Smooth muscle cell (in vitro differentiated cells): ENCODE results near the gene SYNGAP1. TPM values are rescaled to one million over a fixed set of nuclear protein-coding genes. Genes with fewer than 3 reads are reported as not detected.

Experiments
- DNase-seq: peaks from one replicate; lab custom pipeline; 2025; ENCODE audit not compliant: unreplicated experiment; lab: John Stamatoyannopoulos, UW
- H2AFZ ChIP-seq: fragments of 200-600 bp; sonication (generic); 2 replicates; pipeline ENCODE4 v1.6.0; 2016; ENCODE audit warnings: antibody characterized with exemption, low read depth, mild to moderate bottlenecking
- H3F3A ChIP-seq: fragments of 200-600 bp; sonication (generic); 2 replicates; pipeline ENCODE4 v1.6.0; 2017; ENCODE audit warnings: antibody characterized with exemption, low read depth
- H3K27ac ChIP-seq: fragments of 200-600 bp; sonication (generic); 2 replicates; pipeline ENCODE4 v1.5.1; 2016; ENCODE audit warnings: low read depth, mild to moderate bottlenecking
- H3K27me3 ChIP-seq: fragments of 200-600 bp; sonication (generic); 2 replicates; pipeline ENCODE4 v1.6.1; 2016; ENCODE audit warnings: low read depth, mild to moderate bottlenecking
- H3K36me3 ChIP-seq: fragments of 200-600 bp; sonication (generic); 2 replicates; pipeline ENCODE4 v1.5.1; 2016; ENCODE audit warnings: low read depth
- H3K4me1 ChIP-seq: fragments of 200-600 bp; sonication (generic); 2 replicates; pipeline ENCODE4 v1.5.1; 2016; ENCODE audit warnings: low read depth
- H3K4me2 ChIP-seq: fragments of 200-600 bp; sonication (generic); 2 replicates; pipeline ENCODE4 v1.6.0; 2016; ENCODE audit warnings: mild to moderate bottlenecking
- H3K4me3 ChIP-seq: fragments of 200-600 bp; sonication (generic); 2 replicates; pipeline ENCODE4 v1.5.1; 2016; ENCODE audit warnings: mild to moderate bottlenecking
- H3K79me2 ChIP-seq: fragments of 200-600 bp; sonication (generic); 2 replicates; pipeline ENCODE4 v1.6.0; 2016; ENCODE audit warnings: low read depth, mild to moderate bottlenecking
- H3K9ac ChIP-seq: fragments of 200-600 bp; sonication (generic); 2 replicates; pipeline ENCODE4 v1.6.0; 2016; ENCODE audit warnings: low read depth
- H3K9me3 ChIP-seq: fragments of 200-600 bp; sonication (generic); replicated peaks from 2 replicates; pipeline ENCODE4 v1.5.1; 2016; ENCODE audit warnings: low read depth
- H4K20me1 ChIP-seq: fragments of 200-600 bp; sonication (generic); 2 replicates; pipeline ENCODE4 v1.6.0; 2016; ENCODE audit warnings: low read depth
- CTCF ChIP-seq: fragments of 200-600 bp; sonication (generic); IDR thresholded peaks from 2 replicates; pipeline ENCODE4 v1.5.1; 2017; ENCODE audit warnings: borderline replicate concordance, mild to moderate bottlenecking, antibody characterized with exemption; ENCODE audit not compliant: insufficient read depth, poor library complexity, severe bottlenecking
- WGBS: methylation state at CpG from one replicate; pipeline ENCODE4 v1.1.7; 2016; ENCODE audit warnings: low lambda C conversion rate; 5-methylcytosine and 5-hydroxymethylcytosine counted together
- polyA plus RNA-seq: library from polyadenylated mRNA; unstranded; fragments of >200 nt; fragmentation: Nextera tagmentation; extraction: Ambion mirVana; gene quantifications from 2 replicates; pipeline ENCODE4 v1.2.1, GENCODE V29; 2016
- total RNA-seq: library from RNA; depleted of rRNA; stranded (reverse); fragments of >200 nt; gene quantifications from 2 replicates; pipeline ENCODE4 v1.2.3, GENCODE V29; 2014

Gene SYNGAP1
- total and polyA plus RNA-seq, 2 experiments from 2014 or later: 1.9 to 10.4 TPM

GRCh38 chr6:33488339-33488738 lies 68.5 kb downstream of the SYNGAP1 start:
- no peak overlapping the region for H2AFZ ChIP-seq
- DNase-seq: no peak
- H3K27ac ChIP-seq: no peak overlapping the region
- H3K4me2 ChIP-seq: no peak overlapping the region
- H3K36me3 ChIP-seq: no peaks in the 10 kb centered on the region
- H3K9ac ChIP-seq: no peak overlapping the region
- WGBS: 88% methylated on average over 7 of the region's 7 CpGs
- TF ChIP-seq CTCF: no peak
- no peak overlapping the region for H3K4me3 ChIP-seq
- H3K9me3 ChIP-seq: no peaks in the 10 kb centered on the region
- H3F3A ChIP-seq: no peaks in the 10 kb centered on the region
- H3K79me2 ChIP-seq: no peaks in the 10 kb centered on the region
- peaks cover 5% of the 10 kb centered on the region for H3K27me3 ChIP-seq
- no peaks in the 10 kb centered on the region for H3K4me1 ChIP-seq
- no peaks in the 10 kb centered on the region for H4K20me1 ChIP-seq

- H3F3A ChIP-seq: no peaks in the 10 kb centered on the region
- H4K20me1 ChIP-seq: no peaks in the 10 kb centered on the region
- no peak for TF ChIP-seq CTCF
- no peak overlapping the region for H2AFZ ChIP-seq
- H3K27ac ChIP-seq: no peak overlapping the region
- H3K36me3 ChIP-seq: no peaks in the 10 kb centered on the region
- H3K4me3 ChIP-seq: no peak overlapping the region
- WGBS: 78% methylated on average over 3 of the region's 3 CpGs
- H3K79me2 ChIP-seq: no peaks in the 10 kb centered on the region
- no peak for DNase-seq
- H3K27me3 ChIP-seq: peaks cover 5% of the 10 kb centered on the region
- H3K9me3 ChIP-seq: no peaks in the 10 kb centered on the region
- no peak overlapping the region for H3K4me2 ChIP-seq
- H3K9ac ChIP-seq: no peak overlapping the region
- H3K4me1 ChIP-seq: no peaks in the 10 kb centered on the region
Measured at GRCh38 chr6:33490198-33490597, 70.3 kb downstream of the SYNGAP1 start.

GRCh38 chr6:33490621-33491020 lies 70.8 kb downstream of the SYNGAP1 start:
- H3K27ac ChIP-seq: no peak overlapping the region

More at GRCh38 chr6:33490621-33491020, 70.8 kb downstream of the SYNGAP1 start:
- H4K20me1 ChIP-seq: no peaks in the 10 kb centered on the region
- WGBS: 92% methylated on average over 5 of the region's 6 CpGs
- H3K79me2 ChIP-seq: no peaks in the 10 kb centered on the region
- no peaks in the 10 kb centered on the region for H3K9me3 ChIP-seq
- no peak overlapping the region for H3K4me3 ChIP-seq
- no peak overlapping the region for H3K9ac ChIP-seq
- no peaks in the 10 kb centered on the region for H3K4me1 ChIP-seq
- no peak overlapping the region for H2AFZ ChIP-seq
- DNase-seq: no peak
- no peak for TF ChIP-seq CTCF
- H3F3A ChIP-seq: no peaks in the 10 kb centered on the region
- H3K4me2 ChIP-seq: no peak overlapping the region
- H3K36me3 ChIP-seq: no peaks in the 10 kb centered on the region
- H3K27me3 ChIP-seq: peaks cover 5% of the 10 kb centered on the region
